Retinal pigment epithelial cell (primary cell): ENCODE measurements around the gene PHC2.
A peak's percentile ranks its signal among the peaks of the same experiment; 100 is the strongest.

Experiments used
- DNase-seq: peaks from one replicate; pipeline ENCODE4 v3.0.0-alpha.2; 2010; ENCODE audit warnings: low read depth
- H3K4me3 ChIP-seq: 2 replicates; pipeline ENCODE4 v1.5.1; 2011; ENCODE audit warnings: mild to moderate bottlenecking, low read length, control low read depth, moderate library complexity
- CTCF ChIP-seq: conservative IDR thresholded peaks from 2 replicates; pipeline ENCODE4 v1.5.1; 2011; ENCODE audit warnings: low read depth, low read length, control low read depth, inconsistent platforms

Gene PHC2

GRCh38 chr1:33424610-33425009, 6.3 kb downstream of the PHC2 start:
- TF ChIP-seq CTCF, result no peak
- H3K4me3 ChIP-seq, result no peak overlapping the region
- no peak for DNase-seq

GRCh38 chr1:33424205-33424604, 6.7 kb downstream of the PHC2 start:
- no peak overlapping the region for H3K4me3 ChIP-seq
- TF ChIP-seq CTCF, result no peak
- DNase-seq, result no peak

- no peak for TF ChIP-seq CTCF
- H3K4me3 ChIP-seq, result no peak overlapping the region
- DNase-seq, result no peak
These were observed 9.8 kb downstream of the PHC2 start for GRCh38 chr1:33420870-33421775.

- TF ChIP-seq CTCF, result no peak
- no peak for DNase-seq
- no peak overlapping the region for H3K4me3 ChIP-seq
These were observed 12.1 kb downstream of the PHC2 start for GRCh38 chr1:33418811-33419210.

- no peak for TF ChIP-seq CTCF
- H3K4me3 ChIP-seq, result no peak overlapping the region
- DNase-seq, result no peak
These were observed 16.0 kb downstream of the PHC2 start for GRCh38 chr1:33414879-33415278.

GRCh38 chr1:33410091-33410701, 20.7 kb downstream of the PHC2 start:
- H3K4me3 ChIP-seq, result peak overlapping the region; percentile 6
- no peak for TF ChIP-seq CTCF
- DNase-seq, result peak; percentile 70

- H3K4me3 ChIP-seq, result no peak overlapping the region
- no peak for TF ChIP-seq CTCF
- no peak for DNase-seq
These were observed 22.8 kb downstream of the PHC2 start for GRCh38 chr1:33408093-33408436.
